B cell (primary cell): Measurements from ENCODE around the gene IL19.

Experiments
- CTCF ChIP-seq: fragments of 200-600 bp; IDR thresholded peaks from one replicate; pipeline ENCODE4 v1.8.0; 2022; ENCODE audit warnings: antibody characterized with exemption, mild to moderate bottlenecking
- EZH2 ChIP-seq: IDR thresholded peaks from 2 replicates; pipeline ENCODE4 v1.6.1; 2012; ENCODE audit warnings: borderline replicate concordance, low read depth, mild to moderate bottlenecking, moderate library complexity, low read length; ENCODE audit not compliant: insufficient read depth, poor library complexity, severe bottlenecking

- TF ChIP-seq EZH2 = no peak
- no peak for TF ChIP-seq CTCF
These were observed 35.0 kb upstream of the IL19 start for GRCh38 chr1:206735553-206736031.
